COLO668 (cell line): Measurements from ENCODE around the gene GCNT1.
"Not testable (repeated sequence)": the region's sequence is repeated elsewhere in the genome, so short reads cannot be mapped to it uniquely, and the experiment has no call there.

Source experiments
- DNase-seq: peaks from one replicate; lab custom pipeline; 2025; ENCODE audit not compliant: unreplicated experiment; lab: John Stamatoyannopoulos, UW

Gene GCNT1

GRCh38 chr9:76479337-76479736, 20.4 kb downstream of the GCNT1 start:
- not testable (repeated sequence) for DNase-seq

DNA sequence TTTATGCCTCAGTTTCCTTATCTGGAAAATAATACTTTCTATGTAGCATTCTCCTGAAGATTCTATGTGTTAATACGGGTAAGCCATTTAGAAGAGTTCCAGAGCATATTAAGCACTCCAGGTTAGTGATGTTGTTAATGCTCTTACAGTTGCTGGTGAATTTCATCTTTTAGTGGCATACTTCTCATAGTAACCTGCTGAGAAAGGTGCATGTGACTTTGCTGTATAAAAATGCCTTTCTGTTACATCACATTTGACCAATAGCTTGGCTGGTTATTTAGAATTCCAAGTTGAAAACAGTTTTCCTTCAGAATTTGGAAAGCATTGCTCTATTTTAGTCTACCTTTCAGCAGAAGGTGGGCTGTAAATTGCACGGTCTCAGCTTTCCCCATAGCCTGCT, 27.2 kb downstream of the GCNT1 start:
- DNase-seq: no peak

GRCh38 chr9:76490249-76490990, 31.4 kb downstream of the GCNT1 start:
- no peak for DNase-seq

- not testable (repeated sequence) for DNase-seq
Measured at GRCh38 chr9:76491056-76491455, 32.1 kb downstream of the GCNT1 start.

- DNase-seq: not testable (repeated sequence)
Measured at GRCh38 chr9:76493496-76493895, 34.5 kb downstream of the GCNT1 start.

- DNase-seq: no peak
Measured at GRCh38 chr9:76500061-76500460, 41.1 kb downstream of the GCNT1 start.

GRCh38 chr9:76502746-76503145, 43.8 kb downstream of the GCNT1 start:
- no peak for DNase-seq

- no peak for DNase-seq
Measured at GRCh38 chr9:76510041-76510440, 51.1 kb downstream of the GCNT1 start.

DNA sequence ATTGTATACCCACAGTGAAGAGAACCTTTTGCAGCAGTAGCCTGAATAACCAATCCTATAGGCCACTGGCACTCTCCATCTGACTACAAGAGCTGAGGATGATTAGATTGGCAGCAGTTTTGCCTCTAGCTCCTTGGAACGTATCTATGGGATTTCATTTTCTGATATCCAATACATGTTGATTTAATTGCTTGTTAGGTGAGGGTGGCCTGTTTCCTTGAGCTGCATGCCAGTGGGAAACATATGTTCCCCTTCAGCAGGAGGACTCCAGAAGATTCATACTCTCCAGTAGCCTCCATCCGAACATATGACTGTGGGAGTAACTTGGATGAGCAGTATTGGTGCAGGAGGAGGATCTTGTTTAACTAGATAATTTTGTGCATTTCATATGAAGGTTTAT, 51.5 kb downstream of the GCNT1 start:
- DNase-seq: no peak

GRCh38 chr9:76512826-76513225, 53.8 kb downstream of the GCNT1 start:
- DNase-seq: no peak

- no peak for DNase-seq
Measured at GRCh38 chr9:76516350-76516749, 57.4 kb downstream of the GCNT1 start.

GRCh38 chr9:76516871-76517270, 57.9 kb downstream of the GCNT1 start:
- no peak for DNase-seq

- no peak for DNase-seq
Measured at GRCh38 chr9:76519075-76519835, 60.3 kb downstream of the GCNT1 start.

GRCh38 chr9:76521244-76521681, 62.3 kb downstream of the GCNT1 start:
- no peak for DNase-seq

DNA sequence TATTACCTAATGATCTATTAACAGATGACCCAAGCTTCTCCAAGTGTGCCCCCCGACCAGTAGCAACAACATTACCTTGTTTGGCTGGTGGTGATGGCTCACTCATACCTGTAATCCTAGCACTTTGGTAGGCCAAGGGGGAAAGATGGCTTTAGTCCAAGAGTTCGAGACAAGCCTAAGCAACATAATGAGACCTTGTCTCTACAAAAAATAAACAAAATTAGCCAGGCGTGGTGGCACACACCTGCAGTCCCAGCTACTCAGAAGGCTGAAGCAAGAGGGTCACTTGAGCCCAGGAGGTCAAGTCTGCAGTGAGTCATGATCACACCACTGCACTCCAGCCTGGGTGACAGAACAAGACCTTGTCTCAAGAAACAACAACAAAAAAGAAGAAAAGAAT, 62.9 kb downstream of the GCNT1 start:
- no peak for DNase-seq

DNA sequence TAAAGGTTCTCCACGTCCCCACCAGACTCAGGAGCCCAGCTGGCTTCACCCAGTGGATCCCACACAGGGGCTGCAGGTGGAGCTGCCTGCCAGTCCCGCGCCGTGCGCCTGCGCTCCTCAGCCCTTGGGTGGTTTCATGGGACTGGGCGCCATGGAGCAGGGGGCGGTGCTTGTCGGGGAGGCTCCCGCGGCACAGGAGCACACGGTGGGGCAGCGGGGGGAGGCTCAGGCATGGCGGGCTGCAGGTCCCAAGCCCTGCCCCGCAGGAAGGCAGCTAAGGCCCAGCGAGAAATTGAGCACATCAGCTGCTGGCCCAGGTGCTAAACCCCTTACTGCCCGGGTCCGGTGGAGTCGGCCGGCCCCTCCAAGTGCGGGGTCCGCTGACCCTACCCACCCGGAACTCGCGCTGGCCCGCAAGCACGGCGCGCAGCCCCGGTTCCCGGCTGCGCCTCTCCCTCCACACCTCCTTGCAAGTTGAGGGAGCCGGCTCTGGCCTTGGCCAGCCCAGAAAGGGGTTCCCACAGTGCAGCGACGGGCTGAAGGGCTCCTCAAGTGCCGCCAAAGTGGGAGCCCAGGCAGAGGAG, 64.7 kb downstream of the GCNT1 start:
- not testable (repeated sequence) for DNase-seq

DNA sequence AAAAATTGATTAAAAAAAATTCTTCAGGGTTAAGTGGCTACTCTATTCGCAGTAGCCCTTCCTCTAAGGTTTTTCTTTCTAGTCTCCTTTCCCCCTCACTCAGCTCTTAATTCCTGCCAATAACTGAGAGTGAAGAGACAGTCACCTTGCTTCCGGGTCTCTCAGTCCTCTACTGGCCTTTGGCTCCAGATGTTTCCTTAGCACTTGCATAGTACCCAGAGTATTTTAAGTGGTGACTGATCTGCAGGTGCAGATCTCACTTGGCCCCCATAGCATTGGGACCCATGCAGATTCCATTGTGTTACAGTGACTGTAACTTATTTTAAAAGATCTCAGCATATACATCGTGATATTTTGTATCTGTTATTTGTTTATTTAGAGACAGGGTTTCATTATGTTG, 66.2 kb downstream of the GCNT1 start:
- DNase-seq: no peak

- no peak for DNase-seq
Measured at GRCh38 chr9:76526026-76526425, 67.0 kb downstream of the GCNT1 start.

DNA sequence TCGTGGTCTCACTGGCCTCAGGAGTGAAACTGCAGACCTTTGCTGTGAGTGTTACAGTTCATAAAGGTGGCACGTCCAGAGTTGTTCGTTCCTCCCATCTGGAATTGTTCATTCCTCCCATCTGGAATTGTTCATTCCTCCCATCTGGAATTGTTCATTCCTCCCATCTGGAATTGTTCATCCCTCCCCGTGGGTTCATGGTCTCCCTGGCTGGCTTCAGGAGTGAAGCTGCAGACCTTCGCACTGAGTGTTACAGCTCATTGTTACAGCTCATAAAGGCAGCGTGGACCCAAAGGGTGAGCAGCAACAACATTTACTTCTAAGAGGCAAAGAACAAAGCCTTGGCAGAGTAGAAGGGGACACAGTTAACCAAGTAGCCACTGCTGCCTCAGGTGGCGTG, 69.1 kb downstream of the GCNT1 start:
- no peak for DNase-seq

- DNase-seq: no peak
Measured at GRCh38 chr9:76528642-76529190, 69.7 kb downstream of the GCNT1 start.

- no peak for DNase-seq
Measured at GRCh38 chr9:76529653-76530052, 70.7 kb downstream of the GCNT1 start.
